DOHH2 (cell line): Measurements from ENCODE around the gene ADGRB2.

Experiments
- CTCF ChIP-seq: fragments of 200-600 bp; sonication (generic); IDR thresholded peaks from one replicate; pipeline ENCODE4 v1.5.1; 2014; ENCODE audit warnings: antibody characterized with exemption, mild to moderate bottlenecking, low read depth, low read length; ENCODE audit not compliant: poor library complexity, severe bottlenecking
- EZH2phosphoT487 ChIP-seq: fragments of 200-600 bp; sonication (generic); IDR thresholded peaks from 2 replicates; pipeline ENCODE4 v1.6.1; 2017; ENCODE audit warnings: borderline replicate concordance, mild to moderate bottlenecking, antibody characterized with exemption, low read length, moderate library complexity, mixed read lengths

GRCh38 chr1:31771891-31772668 lies 7.9 kb upstream of the ADGRB2 start:
- TF ChIP-seq EZH2phosphoT487 (peak; percentile 88; the same call in 1 of the 2 replicates), CTCF (no peak)
